A204.1 (cell line): ENCODE data around the gene XYLT1.

ENCODE experiments used
- FAIRE-seq: peaks from 2 replicates; lab custom pipeline; 2012; peaks lifted over from hg19 to GRCh38; lab: Jason Lieb, UNC

Gene XYLT1

DNA sequence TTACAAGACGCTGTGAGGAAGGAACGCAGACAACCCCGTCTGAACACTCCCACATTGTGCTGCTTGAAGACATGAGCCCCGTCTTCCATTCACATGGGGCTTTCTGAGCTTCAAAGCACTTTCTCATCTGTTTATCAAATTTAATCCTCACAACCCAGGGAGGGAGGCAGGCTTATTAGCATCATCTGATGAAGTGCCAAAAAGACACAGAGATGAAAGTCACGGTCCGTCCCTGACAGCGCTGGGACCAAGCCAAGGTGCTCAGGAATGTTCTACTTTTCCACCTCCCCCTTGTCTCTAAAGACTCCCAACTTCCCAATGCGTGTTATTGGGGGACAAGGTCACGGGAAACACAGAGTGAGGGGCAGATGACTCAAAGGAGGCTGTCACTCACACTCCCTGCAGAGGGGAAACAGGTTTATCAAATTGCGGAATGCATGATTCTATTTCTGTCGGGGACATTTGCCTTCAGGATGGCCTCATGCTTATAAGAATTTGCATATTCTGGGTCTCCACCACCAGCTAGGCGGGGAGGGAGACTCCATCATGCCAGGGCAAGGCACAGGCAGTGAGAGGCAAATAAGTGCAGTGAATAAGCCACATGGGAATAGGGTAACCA lies 10.7 kb downstream of the XYLT1 start:
- no peak for FAIRE-seq

DNA sequence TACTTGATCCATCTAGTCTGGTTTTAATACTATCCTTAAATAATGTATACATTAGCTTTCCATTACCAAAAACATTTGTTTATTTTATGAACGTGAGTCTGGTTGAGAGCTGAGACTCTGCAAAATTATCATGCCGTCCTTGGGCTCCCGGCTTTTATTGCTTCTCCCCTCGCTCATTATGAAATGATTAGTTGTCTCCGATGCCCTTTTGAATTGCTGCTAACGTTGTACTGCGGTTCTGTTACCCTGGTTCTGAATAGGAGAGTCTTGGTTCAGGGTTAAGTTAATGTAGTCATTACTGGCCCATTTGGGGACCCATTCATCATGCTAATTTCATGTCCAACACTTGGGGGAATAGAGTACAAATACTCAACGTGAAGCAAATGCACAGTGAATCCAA lies 12.8 kb downstream of the XYLT1 start:
- no peak for FAIRE-seq

DNA sequence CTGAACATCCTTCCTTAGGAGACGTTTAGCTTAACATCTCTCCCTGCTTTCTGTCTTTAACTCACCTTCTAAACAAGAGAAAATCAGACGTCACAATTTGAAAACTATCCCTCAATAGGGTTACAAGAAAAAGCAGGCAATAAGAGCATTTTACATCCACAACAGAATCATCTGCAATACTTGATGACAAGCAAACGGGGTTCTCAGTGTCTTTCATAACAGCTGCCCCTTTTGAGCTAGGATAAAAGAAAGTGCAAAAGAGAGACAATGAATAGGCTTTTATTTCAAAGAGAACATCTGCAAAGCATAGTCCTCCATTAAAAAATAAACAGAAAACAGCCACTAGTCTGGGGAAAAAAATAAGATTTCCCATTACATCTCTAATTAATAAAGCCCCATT lies 13.2 kb downstream of the XYLT1 start:
- FAIRE-seq, result no peak

DNA sequence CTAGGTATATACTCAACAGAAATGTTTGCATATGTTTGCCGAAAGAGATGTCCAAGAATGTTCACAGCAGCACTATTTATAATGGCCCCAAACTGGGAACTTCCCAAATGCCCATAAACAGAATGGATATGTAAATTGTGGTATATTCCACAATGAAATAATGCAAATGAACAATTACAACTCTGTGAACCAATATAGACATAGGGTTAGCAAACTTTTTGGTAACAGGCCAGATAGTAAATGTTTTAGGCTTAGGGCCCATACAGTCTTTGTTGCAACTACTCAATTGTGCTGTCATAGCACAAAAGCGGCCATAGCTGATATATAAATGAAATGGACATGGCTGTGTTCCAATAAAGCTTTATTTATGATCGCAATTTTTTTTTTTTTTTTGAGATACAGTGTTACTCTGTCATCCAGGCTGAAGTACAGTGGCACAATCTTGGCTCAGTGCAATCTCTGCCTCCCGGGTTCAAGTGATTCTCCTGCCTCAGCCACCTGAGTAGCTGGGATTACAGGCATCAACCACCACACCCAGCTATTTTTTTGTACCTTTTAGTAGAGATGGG lies 16.5 kb downstream of the XYLT1 start:
- FAIRE-seq, result no peak

DNA sequence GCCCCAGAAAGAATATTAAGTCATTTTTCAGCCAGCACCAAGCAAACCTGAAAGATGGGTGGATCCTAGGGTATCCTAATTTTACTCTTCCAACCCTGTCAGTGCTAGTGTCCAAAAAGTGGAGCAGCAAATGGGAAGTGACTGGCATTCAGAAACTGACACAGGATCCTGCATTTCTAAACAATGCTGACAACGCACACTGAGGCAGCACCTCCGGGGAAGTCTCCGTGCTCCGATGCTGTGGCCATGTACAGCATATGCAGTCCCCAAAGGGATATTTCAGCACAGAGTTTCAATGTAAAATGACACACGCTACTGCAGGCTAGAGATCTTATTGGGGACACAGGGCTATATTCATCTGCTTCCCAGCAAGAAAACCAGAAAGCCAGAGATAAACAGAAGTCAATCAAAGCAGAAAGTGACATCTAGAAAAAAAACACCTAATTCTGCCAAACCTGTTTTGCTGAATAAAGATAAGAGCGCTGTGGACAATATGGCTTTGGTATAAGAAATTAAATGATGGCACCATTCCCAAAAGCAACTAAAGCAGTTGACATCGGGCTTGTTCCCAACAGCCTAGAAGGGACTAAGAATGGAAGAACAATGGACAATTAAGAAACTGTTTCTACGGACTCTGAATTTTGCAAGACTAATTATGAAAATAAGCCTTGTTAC lies 17.3 kb downstream of the XYLT1 start:
- no peak for FAIRE-seq

DNA sequence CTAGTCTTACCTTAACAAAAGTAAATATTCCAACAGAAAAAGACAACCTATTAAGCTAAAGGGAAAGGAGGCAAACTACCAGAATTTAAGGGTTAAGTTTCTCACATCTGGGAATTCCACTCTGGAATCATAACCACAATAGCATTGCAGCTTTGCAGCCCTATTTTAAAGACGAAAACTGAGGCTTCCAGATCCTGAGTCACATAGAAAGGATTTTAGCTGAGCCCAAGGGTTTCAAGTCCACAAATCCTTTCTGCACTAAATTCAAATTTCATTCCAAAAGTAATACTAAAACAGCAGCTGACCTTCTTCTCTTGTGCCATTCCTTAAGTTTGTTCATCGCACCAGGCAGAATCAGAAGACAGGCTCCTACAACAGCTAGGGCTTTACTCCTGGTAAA lies 17.8 kb downstream of the XYLT1 start:
- no peak for FAIRE-seq

DNA sequence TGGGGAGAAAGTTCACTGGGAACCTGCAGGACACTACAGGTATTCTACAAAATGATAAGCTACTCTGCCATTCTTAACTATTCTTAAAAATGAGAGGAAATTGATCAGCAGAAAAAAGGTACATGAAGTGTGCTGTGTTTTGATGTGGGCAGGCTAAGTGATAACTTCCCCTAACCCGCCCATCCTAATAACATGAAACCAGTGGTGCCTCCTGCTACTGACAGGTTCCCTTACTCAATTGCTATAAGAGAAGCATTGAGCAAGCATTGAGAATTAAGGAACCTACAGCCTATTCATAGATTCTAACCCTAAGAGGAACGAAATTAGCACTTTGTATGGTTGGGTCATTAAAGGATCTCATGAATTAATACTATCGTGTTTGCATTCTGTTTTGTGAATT lies 18.9 kb downstream of the XYLT1 start:
- FAIRE-seq, result no peak

DNA sequence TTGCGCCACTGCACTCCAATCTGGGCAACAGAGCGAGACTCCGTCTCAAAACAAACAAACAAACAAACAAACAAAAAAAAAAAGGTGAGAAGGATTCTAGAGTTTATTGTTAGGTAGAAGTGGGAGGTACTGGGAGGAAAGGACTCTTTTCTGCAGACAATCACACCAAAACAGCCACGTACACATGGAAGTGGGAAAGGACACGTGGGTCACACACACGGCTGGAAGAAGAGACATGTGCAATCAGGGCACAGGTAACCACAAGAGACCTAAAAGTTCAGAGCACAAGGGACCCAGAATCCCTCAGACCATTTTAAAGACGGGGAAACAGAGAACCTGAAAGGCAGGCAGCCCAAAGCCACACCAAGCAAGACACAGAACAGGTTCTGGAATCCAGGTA lies 20.5 kb downstream of the XYLT1 start:
- FAIRE-seq, result no peak

DNA sequence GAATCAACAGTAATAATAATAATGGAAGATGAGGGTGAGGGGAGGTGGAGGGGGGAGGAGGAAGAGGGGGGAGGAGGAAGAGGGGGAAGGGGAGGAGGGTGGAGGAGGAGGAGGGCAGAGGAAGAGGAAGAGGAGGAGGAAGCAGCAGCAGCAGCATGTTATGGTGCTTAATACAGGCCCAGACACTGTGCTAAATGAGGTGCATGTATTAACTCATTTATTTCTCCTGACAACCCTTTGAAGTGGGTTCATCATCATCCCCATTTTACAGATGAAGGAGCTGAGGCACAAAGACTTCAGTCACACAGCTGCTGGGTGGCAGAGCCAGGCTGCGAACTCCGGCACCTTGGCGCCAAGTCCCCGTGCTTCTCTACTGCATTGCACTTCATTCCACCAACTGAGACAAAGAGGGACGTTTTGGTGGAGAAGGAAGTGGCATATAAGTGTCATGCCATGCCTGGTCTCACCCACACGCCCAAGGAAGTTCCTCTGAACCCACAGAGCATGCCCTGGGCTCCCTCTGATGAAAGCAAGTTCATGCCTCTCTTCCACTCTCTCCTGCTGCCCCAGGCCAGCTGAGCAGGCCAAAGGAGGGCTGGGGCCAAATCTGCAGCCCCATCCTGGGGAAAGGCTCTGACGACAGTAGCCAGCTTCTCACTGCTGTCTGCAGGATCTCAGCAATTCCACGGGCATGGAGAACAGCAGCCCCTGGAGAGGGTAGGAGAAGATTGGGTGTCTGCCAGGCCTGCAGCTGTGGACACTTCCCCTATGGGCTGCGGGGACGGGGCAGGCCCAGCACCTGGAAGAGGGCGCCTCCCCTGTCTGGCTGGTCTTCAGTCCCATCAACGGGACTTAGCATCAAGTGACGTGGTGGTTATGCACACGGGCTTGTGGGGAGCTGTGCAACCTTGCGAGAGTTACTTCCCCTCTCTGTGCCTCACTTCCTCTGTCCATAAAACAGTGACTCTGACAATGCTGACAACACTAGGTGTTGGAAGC lies 21.8 kb downstream of the XYLT1 start:
- FAIRE-seq, result no peak

DNA sequence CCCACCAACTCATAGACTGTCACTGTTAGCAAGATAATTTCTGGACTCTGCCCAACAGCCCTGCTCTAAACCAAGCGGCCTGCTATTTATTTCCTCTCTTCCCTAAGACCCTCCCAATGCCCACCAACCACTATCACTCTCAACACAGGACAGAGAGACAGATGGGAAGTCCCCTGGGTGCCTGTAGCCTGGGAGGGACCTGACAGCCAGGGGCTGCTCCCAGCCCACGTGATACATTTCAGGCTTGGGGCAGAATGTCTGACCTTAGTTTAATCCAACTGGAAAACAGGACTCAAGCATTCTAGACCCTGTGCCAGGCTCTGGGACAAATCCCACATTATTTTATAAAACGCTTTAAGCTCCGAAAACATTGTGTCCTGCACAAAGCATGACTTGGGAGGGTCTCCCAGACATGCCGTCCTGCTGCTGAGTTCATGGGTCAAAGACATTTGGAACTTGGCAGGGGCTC lies 23.6 kb downstream of the XYLT1 start:
- no peak for FAIRE-seq

DNA sequence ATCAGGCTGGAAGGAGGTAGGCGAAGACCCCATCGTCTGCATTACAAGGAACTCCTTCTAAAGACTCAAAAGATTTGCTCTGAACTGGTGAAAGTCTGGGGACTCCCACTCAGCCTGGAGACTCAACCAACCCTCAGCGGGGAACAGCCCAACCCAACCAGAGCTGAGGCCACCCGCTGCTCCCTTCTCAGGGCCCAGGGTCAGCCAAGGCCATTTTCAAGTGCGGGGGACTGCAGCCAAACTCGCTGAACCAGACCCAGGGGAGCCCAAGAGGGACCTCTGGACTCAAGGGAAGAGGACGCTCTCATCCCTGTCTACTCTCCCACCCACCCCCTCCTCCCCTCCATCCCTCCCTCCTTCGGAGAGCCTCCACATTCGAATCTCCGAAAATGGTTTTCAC lies 24.1 kb downstream of the XYLT1 start:
- no peak for FAIRE-seq

DNA sequence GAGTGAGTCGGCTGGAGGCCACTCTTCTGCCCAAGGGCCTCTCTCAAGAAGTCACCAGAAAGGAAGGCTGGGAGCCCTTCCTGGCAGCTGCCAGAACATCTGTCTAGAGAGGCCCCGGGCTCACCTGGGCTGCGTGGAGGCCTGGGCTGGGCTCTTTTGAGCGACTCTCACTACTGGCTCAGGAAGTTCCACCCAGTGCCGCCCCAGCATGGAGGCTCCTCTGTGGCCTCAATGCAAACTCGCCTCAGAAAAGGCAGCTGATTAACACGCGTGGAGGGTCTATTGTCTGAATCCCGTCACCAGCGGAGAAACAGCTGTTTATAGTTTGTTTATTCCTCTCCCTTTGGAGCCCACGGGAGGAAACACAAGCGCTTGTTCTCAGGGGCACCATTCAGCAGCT lies 25.3 kb downstream of the XYLT1 start:
- no peak for FAIRE-seq

DNA sequence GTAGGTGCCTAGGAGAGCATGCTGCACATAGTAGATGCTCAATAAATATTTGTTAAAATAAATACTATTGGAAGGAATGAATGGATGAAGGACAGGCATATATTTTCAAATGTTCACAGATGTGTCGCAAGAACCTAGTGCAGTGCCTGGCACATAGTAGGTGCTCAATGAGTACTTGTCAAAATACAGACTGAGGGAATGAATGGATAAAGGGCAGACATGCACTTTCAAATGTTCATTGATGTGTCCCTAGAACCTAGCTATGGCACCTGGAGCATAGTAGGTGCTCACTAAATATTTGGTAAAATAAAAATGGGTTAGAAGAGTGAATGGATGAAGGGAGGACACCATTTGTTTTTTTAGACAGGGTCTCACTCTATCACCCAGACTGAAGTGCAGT lies 26.1 kb downstream of the XYLT1 start:
- no peak for FAIRE-seq

DNA sequence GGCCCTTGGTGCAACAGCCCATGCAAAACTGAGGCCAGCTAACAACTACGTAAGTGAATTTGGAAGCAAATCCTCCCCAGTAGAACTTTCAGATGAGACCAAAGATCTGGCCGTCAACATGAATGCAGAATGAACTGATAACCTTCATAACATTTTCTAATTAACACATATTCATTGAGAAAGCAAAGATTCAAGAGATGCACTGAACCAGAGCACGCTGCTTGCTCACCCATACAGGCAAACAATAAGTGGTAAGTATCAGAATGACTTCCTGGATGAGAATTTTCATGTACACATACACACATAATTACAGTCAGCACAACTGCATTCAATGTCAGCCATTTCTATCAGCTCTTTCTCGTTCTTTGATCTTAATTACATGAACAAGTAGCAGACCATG lies 30.6 kb downstream of the XYLT1 start:
- no peak for FAIRE-seq

DNA sequence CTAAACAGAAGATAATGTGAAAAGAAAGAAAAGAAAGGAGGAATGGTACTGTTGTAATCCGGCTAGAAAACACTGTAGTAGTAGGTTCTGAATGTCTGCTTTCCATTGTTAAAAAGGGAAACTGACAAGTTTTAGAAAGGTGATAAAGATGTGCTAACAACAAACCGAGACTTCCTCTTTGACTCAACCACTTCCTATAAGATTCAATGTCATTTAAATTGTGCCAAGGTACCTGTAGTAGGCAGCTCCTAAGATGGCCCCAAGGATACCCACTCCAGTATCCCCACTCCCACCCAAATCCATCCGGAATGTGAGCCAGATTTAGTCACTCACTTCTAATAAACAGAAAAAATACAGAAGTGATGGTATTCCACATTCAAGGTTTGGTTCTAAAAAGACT lies 31.2 kb downstream of the XYLT1 start:
- no peak for FAIRE-seq

DNA sequence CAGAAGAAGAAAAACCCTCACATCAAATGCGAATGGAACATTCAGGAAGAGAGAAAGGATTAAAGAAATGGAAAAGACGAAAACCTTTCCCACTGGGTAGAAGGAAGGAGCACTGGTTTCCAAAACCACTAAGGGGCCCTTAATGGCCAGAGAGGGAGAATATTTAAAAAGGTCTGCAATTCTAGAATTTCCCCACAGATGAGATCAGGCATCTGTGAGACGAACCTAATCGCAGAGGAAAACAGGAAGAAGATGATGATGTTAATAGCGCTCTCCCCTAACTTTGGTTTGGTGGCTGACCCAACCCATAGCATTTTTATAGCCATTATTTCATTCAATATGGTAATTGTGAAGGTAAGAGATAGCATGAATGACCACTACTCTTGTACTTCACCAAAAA lies 32.8 kb downstream of the XYLT1 start:
- FAIRE-seq, result no peak

DNA sequence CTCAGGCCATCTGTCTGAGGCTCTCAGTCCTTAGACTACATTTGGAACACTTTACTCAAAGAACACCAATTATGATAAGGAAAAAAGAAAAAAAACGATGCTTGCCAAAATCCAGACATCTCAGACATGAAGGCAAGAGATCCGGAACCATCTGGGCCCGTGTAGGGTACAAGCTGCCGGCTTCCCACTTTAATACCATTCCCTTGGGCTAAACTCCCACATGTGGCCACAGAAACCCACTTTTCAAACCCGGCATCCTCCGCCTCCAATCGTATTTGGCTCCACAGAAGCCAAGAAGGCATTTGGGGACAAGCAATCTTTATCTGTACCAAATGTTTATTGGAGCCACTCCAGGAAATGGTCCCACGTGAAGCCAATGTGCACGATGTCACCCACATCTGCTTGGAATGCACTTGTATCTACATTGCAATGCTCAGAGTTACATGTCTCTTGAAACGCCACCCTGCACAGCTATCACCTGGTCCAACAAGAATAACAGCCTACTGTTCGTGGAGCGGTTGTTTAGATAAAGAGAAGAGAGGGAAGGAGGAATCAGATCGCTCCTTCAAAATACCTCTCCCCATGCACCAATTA lies 33.5 kb downstream of the XYLT1 start:
- FAIRE-seq, result no peak

DNA sequence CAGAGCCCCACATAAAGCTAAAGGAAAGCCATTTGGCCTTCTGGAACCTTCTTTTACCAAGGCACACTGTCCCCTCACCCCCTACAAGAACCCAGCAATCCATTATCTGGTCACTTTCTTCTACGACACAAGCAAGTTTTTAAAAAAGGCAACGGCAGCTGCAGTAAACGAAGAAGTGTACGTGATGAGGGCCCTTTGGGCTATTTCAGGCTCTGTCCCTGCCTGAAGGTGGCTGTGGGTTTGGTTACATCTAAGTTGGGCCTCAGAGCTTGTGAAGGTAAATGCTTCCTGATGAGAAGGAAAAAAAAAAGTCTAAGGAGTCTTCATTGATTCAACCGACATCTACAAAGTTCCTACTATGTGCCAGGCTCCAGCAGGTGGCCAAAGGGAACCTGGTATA lies 35.4 kb downstream of the XYLT1 start:
- FAIRE-seq, result no peak

DNA sequence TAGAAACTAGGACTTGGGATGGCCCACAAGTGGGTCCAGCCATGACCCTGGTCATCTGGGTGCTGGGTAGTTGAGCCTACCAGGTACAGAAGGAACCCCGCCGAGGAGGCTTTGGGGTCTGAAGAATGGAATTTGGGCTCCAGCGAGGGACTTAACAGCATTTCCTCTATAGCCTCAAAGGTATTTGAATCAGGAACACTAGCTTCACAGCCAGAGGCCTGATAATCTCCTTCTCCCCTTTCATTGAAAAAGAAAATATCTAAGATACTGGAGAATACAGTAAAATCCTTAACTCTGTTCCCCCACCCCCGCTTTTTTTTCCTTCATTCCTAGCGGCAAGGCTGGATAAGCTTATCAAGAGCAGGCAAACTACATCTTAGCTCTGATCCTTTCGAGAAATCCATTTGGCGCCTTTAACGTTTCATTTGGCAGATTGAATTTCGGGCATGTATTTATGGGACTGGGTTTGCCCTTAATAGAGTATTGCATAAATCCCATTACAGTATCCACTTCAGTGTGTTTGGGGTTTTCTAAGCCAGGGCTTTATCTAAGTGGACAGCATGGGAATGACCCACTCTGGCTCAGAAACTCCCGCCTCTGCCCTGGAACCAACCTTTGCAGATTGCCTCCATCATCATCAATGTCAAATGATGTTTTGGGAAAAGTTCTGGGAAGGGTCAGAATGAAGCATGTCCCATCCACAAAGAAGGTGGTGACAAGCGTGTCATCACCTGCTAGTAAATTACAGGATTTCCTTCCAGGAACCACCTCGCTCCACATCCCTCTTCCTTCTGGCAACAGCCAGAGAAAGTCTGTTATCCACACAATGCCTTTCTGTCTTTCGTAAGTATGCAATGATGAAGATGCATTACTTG lies 36.9 kb downstream of the XYLT1 start:
- no peak for FAIRE-seq

DNA sequence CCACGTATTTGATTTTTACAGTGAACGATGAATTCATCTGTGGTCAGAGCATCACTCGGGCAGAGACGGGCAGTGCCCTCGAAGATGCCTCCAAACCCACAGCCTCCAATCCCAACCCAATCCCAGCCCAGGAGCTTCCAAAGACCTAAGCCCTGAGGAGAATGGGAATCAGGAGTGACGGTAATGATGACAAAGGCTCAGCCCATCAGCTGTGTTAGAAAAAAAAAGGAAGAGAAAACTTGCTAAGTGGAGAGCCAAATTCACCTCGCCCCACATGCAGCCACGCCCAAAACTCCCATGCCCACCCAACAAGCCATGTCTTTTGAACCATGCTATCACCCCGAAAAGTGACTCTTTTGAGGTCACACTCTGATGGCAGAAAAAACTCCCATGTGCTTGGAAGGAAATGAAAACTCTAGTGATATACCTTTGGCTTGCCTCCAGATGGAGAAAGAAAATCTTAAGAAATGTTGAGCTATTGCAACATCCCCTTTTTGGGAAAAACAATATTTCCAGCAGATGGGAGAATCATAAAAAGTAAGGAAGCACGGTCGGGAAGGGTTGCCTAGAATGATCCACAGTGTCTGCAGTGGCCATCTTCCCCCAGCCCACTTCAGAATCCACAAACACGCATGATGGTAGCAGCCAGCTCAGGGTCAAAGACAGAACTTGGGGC lies 37.7 kb downstream of the XYLT1 start:
- no peak for FAIRE-seq
